Ovary (tissue), 9 donors: ENCODE measurements around the gene CYP19A1. TPM values are rescaled to one million over a fixed set of nuclear protein-coding genes. Genes with fewer than 3 reads are reported as not detected.

ENCODE experiments used
- DNase-seq, 5 donors: peaks; one replicate each; pipeline ENCODE4 v3.0.0-alpha.2; 2019 to 2020
- H3K27ac ChIP-seq, 2 donors: fragments of 200-600 bp; one replicate each; pipeline versions ENCODE4 v1.5.1 to v1.8.0; 2019 to 2022
- H3K27me3 ChIP-seq: fragments of 200-600 bp; one replicate; pipeline ENCODE4 v1.8.0; 2022
- H3K36me3 ChIP-seq: fragments of 200-600 bp; sonication (generic); one replicate; pipeline ENCODE4 v1.5.1; 2019
- H3K4me1 ChIP-seq: one replicate; pipeline ENCODE4 v1.8.1; 2013; ENCODE audit warnings: mild to moderate bottlenecking, moderate library complexity; ENCODE audit not compliant: insufficient read depth
- H3K4me3 ChIP-seq: fragments of 200-600 bp; sonication (generic); one replicate; pipeline ENCODE4 v1.5.1; 2017
- H3K9me3 ChIP-seq, 2 donors: fragments of 200-600 bp in 1 of 2; sonication (generic) in 1 of 2; one replicate each; pipeline versions ENCODE4 v1.5.1 to v1.8.1; 2013 to 2019; ENCODE audit warnings: mild to moderate bottlenecking in 1 of 2, moderate library complexity in 1 of 2
- EP300 ChIP-seq: sonication (generic); formaldehyde crosslinking; IDR thresholded peaks from one replicate; pipeline ENCODE4 v1.6.1; 2017; ENCODE audit warnings: antibody characterized with exemption
- POLR2A ChIP-seq: fragments of 450-650 bp; IDR thresholded peaks from one replicate; pipeline ENCODE4 v1.6.1; 2017; ENCODE audit warnings: antibody characterized with exemption, mild to moderate bottlenecking, moderate library complexity
- WGBS, 3 donors: extraction: QIAGEN DNeasy Blood & Tissue Kit in 1 of 3; methylation state at CpG; one replicate each; pipeline versions ENCODE4 v1.1.5 to v1.1.7; 2013 to 2017; 5-methylcytosine and 5-hydroxymethylcytosine counted together
- intact Hi-C, 4 donors: fragments of 100-400 bp; cut with DNase I; formaldehyde crosslinking; loops; one replicate each; pipeline versions ENCODE4 v1.11.0 to v1.15.1; 2022 to 2023
- polyA plus RNA-seq, 2 donors: library from polyadenylated mRNA; stranded (reverse); fragments of 200-250 nt in 1 of 2; fragments of 350-450 nt in 1 of 2; fragmentation: Illumina TruSeq in 1 of 2; extraction: RNeasy Lipid Tissue Mini Kit (QIAGEN cat#74804) in 1 of 2; gene quantifications; one replicate each; pipeline ENCODE4 v1.2.3, GENCODE V29; 2013 to 2014
- total RNA-seq, 7 donors: library from RNA; depleted of rRNA in 2 of 7; stranded (reverse); fragments of >200 nt in 2 of 7; fragmentation: NEBNext Ultra II Directional in 3 of 7; extraction: Animal tissue kit (Norgen Biotek cat#: 25700) in 3 of 7; gene quantifications; one replicate each; pipeline versions ENCODE4 v1.1.0 to v1.2.4, GENCODE V29; 2016 to 2023
- TF ChIP-seq, protein P1 (sequence below), 3 donors: fragments of 450-650 bp in 2 of 3; fragments of 200-600 bp in 1 of 3; IDR thresholded peaks; one replicate each; pipeline versions ENCODE4 v1.5.1 to v1.8.0; 2016 to 2022; ENCODE audit warnings: antibody characterized with exemption in 3 of 3, mild to moderate bottlenecking in 1 of 3
- donor health status: DM: no; HTN: no; CAD: no; lungs with moderate emphysema.
- donor health status: DM: no; HTN: no; CAD: no.
- donor health status: Bipolar disorder and iron deficiency.
- donor health status: DM: yes; HTN: yes; CAD: no.
- donor health status: DM: no; HTN: no; CAD: no.
- donor health status: DM: yes; HTN: yes; CAD: no.

CYP19A1 gene
- total and polyA plus RNA-seq, 9 donors = 0.81 to 1,570 (median 1.4) TPM

GRCh38 chr15:51382787-51383186 lies 44.4 kb upstream of the CYP19A1 start:
- H3K36me3 ChIP-seq = no peaks in the 10 kb centered on the region
- H3K4me3 ChIP-seq = no peak overlapping the region
- intact Hi-C loops = loop anchor here in 2 of 4 donors (5.0 to 10.0 kb wide), 3 partner anchors 98 to 218 kb away; no protein-coding TSS in a partner anchor
- H3K9me3 ChIP-seq = no peaks in the 10 kb centered on the region
- no peaks in the 10 kb centered on the region for H3K4me1 ChIP-seq
- DNase-seq = no peak
- no peaks in the 10 kb centered on the region for H3K27me3 ChIP-seq
- 14 to 24% (median 23%) methylated on average over 4 of the region's 4 CpGs for WGBS, 3 donors
- no peak overlapping the region for H3K27ac ChIP-seq
- TF ChIP-seq, protein P1, sequence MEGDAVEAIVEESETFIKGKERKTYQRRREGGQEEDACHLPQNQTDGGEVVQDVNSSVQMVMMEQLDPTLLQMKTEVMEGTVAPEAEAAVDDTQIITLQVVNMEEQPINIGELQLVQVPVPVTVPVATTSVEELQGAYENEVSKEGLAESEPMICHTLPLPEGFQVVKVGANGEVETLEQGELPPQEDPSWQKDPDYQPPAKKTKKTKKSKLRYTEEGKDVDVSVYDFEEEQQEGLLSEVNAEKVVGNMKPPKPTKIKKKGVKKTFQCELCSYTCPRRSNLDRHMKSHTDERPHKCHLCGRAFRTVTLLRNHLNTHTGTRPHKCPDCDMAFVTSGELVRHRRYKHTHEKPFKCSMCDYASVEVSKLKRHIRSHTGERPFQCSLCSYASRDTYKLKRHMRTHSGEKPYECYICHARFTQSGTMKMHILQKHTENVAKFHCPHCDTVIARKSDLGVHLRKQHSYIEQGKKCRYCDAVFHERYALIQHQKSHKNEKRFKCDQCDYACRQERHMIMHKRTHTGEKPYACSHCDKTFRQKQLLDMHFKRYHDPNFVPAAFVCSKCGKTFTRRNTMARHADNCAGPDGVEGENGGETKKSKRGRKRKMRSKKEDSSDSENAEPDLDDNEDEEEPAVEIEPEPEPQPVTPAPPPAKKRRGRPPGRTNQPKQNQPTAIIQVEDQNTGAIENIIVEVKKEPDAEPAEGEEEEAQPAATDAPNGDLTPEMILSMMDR (IDR thresholded peaks at IDR 0.05) = no peak

- Histone ChIP-seq H3K27ac (no peak overlapping the region), H3K36me3 (no peaks in the 10 kb centered on the region), H3K9me3 (no peaks in the 10 kb centered on the region), H3K4me1 (no peaks in the 10 kb centered on the region), H3K27me3 (no peaks in the 10 kb centered on the region), H3K4me3 (no peak overlapping the region)
- peak in 1 of 5 donors; percentile 39 for DNase-seq
- WGBS, 3 donors = 30 to 33% (median 32%) methylated on average over 14 of the region's 14 CpGs
- intact Hi-C loops = loop anchor here in 3 of 4 donors (2.0 to 10.0 kb wide), 4 partner anchors 96 to 216 kb away; no protein-coding TSS in a partner anchor
- TF ChIP-seq, protein P1 (IDR thresholded peaks at IDR 0.05) = peak; percentile 17 to 73 (median 65)
- TF ChIP-seq POLR2A = no peak
- TF ChIP-seq EP300 = no peak
These were observed 42.8 kb upstream of the CYP19A1 start for GRCh38 chr15:51380999-51381806.

DNA sequence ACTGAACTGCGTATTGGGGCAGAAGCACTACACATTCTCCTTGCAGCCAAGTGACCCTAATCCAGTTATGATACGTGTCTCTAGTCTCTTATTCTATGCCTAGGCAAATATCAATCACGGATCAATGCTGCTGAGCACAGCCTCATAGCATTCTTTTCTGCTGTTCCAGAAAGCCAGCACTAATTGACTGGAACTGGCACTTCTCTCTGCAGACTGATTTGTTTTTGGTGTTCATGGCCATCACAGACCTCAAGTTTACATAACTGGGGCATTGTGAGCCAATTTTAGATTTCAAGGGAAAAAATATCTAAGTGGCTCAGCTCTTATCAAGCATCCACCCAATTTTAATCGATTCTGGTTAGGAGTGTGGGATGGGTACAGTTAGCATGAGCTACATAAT lies 41.0 kb upstream of the CYP19A1 start:
- no peaks in the 10 kb centered on the region for H3K9me3 ChIP-seq
- intact Hi-C loops = no loop called here
- H3K27ac ChIP-seq = no peak overlapping the region
- WGBS, 3 donors = 62 to 66% (median 64%) methylated on average over 4 of the region's 4 CpGs
- no peaks in the 10 kb centered on the region for H3K27me3 ChIP-seq
- H3K4me3 ChIP-seq = no peak overlapping the region
- no peak for DNase-seq
- no peaks in the 10 kb centered on the region for H3K4me1 ChIP-seq
- H3K36me3 ChIP-seq = no peaks in the 10 kb centered on the region
- TF ChIP-seq EP300 = no peak
- no peak for TF ChIP-seq POLR2A
- TF ChIP-seq, protein P1 (IDR thresholded peaks at IDR 0.05) = no peak

DNA sequence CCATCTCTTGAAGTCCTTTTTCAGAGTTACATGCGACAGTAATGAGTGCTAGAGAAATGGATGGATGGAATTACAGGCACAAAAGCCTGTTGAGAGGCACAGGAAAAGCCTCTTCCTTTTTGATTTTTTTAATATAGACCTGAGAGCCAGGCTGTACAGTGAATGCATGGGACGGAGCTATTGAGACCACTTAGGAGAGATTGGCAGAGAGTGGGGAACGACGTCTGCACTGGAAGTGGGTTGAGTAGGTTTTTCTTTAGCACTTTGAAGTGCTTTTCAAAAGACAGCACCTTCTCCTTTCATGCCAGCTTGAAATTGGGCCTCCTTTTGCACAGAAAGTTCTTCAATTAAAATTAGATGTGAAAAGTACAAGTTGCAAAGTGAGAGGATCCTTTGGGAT lies 40.0 kb upstream of the CYP19A1 start:
- Histone ChIP-seq H3K27ac (no peak overlapping the region), H3K27me3 (no peaks in the 10 kb centered on the region), H3K4me1 (no peaks in the 10 kb centered on the region), H3K36me3 (no peaks in the 10 kb centered on the region), H3K9me3 (no peaks in the 10 kb centered on the region), H3K4me3 (no peak overlapping the region)
- no peak for TF ChIP-seq EP300
- TF ChIP-seq, protein P1 (IDR thresholded peaks at IDR 0.05) = no peak
- TF ChIP-seq POLR2A = no peak
- WGBS, 3 donors = 83 to 98% (median 92%) methylated on average over 4 of the region's 4 CpGs
- intact Hi-C loops = no loop called here
- DNase-seq = no peak
